Measurements from ENCODE around the gene TNK1.

DNA sequence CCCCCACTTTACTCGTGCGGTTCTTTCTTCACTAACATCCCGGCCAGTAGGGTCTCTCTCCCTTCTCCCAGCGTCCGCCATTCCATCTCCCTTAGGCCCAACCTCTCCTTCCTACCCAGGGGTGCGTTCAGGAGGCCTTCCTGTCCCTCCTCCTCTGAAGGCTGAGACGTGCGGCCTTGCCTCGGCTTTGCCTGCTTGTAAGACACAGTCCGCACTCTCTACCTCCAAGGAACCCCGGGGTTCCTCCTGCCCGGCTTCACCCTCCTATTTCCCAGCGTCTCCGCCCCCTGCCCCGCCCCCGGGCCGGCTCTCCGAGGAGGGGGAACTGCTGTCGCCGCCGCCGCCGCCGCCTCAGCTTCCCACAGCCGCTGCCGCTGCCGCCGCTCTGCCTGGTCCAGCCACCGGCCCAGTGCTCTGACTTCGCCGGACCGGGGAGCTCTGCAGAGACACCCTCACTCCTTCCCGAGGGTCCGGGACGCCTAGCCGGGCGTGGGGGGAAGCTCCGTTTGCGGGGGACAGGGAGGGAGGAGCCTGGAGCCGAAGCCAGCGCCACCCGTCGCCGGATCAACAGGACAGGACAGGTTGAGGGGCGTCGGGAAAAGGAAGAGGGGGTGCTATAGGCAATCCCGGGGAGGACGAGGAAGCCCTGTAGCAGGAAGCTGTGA, 57.2 kb downstream of the TNK1 start:
- TF ChIP-seq, protein P1, sequence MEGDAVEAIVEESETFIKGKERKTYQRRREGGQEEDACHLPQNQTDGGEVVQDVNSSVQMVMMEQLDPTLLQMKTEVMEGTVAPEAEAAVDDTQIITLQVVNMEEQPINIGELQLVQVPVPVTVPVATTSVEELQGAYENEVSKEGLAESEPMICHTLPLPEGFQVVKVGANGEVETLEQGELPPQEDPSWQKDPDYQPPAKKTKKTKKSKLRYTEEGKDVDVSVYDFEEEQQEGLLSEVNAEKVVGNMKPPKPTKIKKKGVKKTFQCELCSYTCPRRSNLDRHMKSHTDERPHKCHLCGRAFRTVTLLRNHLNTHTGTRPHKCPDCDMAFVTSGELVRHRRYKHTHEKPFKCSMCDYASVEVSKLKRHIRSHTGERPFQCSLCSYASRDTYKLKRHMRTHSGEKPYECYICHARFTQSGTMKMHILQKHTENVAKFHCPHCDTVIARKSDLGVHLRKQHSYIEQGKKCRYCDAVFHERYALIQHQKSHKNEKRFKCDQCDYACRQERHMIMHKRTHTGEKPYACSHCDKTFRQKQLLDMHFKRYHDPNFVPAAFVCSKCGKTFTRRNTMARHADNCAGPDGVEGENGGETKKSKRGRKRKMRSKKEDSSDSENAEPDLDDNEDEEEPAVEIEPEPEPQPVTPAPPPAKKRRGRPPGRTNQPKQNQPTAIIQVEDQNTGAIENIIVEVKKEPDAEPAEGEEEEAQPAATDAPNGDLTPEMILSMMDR (conservative IDR thresholded peaks at IDR 0.05; ENCODE audit: low read depth, low read length): no peak
- TF ChIP-seq EZH2 (IDR thresholded peaks at IDR 0.05; ENCODE audit: borderline replicate concordance, low read depth, low read length, poor library complexity, severe bottlenecking): no peak
